ENCODE measurements around the gene ADGRG4. TPM values are rescaled to one million over a fixed set of nuclear protein-coding genes. Genes with fewer than 3 reads are reported as not detected.

ADGRG4 gene
- total RNA-seq, 1 experiment from 2014 or later = not detected

DNA sequence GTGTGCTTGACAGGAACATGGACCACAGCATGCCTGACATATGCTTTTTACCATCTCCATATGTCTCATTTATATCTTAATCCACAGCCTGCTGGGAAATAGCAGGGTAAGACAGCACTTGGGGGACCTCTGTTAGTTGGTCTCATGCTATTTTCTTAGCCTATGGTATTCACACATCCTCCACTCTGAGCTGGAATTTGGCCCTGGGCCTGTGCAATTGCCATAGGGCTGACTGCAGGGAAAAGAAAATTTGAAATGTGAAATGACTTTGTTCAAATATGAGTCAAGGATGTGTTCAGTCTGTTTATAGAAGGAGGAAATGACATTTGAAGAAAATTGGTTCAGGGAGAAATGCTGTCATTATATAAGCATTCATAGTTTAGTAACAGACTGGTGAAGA lies 40.0 kb upstream of the ADGRG4 start:
- no peaks in the 10 kb centered on the region for H3K27me3 ChIP-seq (replicated peaks; ENCODE audit: insufficient read depth, low read depth, low read length, poor library complexity)
- H3K9me3 ChIP-seq (ENCODE audit: low read depth, low read length, poor library complexity, severe bottlenecking) = no peaks in the 10 kb centered on the region
- H3K27ac ChIP-seq (ENCODE audit: low read depth, low read length, poor library complexity, severe bottlenecking) = no peak overlapping the region
- H3K4me3 ChIP-seq (ENCODE audit: low read depth, low read length, poor library complexity, severe bottlenecking) = no peak overlapping the region
- H3K36me3 ChIP-seq (ENCODE audit: insufficient read depth, low read length, poor library complexity, severe bottlenecking) = no peaks in the 10 kb centered on the region
- intact Hi-C loops (cut with micrococcal nuclease; ENCODE audit: unreplicated experiment) = no loop called here
- DNase-seq (ENCODE audit: low spot score) = no peak
- CTCF ChIA-PET = no interaction called here
- POLR2A ChIA-PET (ENCODE audit: low non-redundant PET) = no interaction called here
- no TSS peak for BruUV-seq (replicated peaks)
- TF ChIP-seq, protein P1, sequence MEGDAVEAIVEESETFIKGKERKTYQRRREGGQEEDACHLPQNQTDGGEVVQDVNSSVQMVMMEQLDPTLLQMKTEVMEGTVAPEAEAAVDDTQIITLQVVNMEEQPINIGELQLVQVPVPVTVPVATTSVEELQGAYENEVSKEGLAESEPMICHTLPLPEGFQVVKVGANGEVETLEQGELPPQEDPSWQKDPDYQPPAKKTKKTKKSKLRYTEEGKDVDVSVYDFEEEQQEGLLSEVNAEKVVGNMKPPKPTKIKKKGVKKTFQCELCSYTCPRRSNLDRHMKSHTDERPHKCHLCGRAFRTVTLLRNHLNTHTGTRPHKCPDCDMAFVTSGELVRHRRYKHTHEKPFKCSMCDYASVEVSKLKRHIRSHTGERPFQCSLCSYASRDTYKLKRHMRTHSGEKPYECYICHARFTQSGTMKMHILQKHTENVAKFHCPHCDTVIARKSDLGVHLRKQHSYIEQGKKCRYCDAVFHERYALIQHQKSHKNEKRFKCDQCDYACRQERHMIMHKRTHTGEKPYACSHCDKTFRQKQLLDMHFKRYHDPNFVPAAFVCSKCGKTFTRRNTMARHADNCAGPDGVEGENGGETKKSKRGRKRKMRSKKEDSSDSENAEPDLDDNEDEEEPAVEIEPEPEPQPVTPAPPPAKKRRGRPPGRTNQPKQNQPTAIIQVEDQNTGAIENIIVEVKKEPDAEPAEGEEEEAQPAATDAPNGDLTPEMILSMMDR (conservative IDR thresholded peaks at IDR 0.05; ENCODE audit: low read depth, low read length) = no peak
- no peak for TF ChIP-seq EZH2 (IDR thresholded peaks at IDR 0.05; ENCODE audit: borderline replicate concordance, low read depth, low read length, poor library complexity, severe bottlenecking)
- no peaks in the 10 kb centered on the region for H3K4me1 ChIP-seq (ENCODE audit: insufficient read depth, low read length, poor library complexity, severe bottlenecking)

DNA sequence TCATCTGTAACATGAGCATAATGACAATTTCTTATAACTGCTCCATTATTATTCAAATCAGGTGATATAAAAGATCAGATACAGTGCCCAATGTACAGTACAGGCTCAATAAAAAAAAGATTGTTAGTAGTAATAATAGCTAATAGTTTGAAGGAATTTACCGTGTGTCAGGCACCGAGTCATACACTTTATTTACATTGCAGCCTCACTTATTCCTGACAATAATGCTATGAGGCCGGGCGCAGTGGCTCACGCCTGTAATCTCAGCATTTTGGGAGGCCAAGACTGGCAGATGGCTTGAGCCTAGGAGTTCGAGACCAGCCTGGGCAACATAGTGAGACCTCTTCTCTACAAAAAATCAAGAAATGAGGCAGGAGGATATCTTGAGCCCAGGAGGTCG lies 39.4 kb upstream of the ADGRG4 start:
- CTCF ChIA-PET = no interaction called here
- DNase-seq (ENCODE audit: low spot score) = no peak
- H3K27ac ChIP-seq (ENCODE audit: low read depth, low read length, poor library complexity, severe bottlenecking) = no peak overlapping the region

DNA sequence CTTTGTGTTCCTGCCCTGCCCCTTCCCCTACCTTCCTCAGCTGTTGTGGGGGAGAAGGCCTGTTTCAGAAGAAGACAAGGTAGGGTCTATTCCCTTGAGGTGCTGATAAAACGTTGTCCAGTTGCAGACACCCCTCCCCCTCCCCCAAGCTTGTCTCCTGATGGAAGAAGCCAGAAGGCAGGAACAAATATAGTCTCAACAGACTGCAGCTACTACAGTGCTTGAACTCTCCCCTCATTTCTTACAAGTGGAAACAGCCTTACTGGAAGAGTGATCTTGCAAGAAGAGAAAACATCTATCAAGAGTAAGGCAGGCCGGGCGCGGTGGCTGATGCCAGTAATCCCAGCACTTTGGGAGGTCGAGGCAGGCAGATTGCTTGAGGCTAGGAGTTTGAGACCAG lies 38.5 kb upstream of the ADGRG4 start:
- no peaks in the 10 kb centered on the region for H3K36me3 ChIP-seq (ENCODE audit: insufficient read depth, low read length, poor library complexity, severe bottlenecking)
- DNase-seq (ENCODE audit: low spot score) = no peak
- H3K27ac ChIP-seq (ENCODE audit: low read depth, low read length, poor library complexity, severe bottlenecking) = no peak overlapping the region
- H3K9me3 ChIP-seq (ENCODE audit: low read depth, low read length, poor library complexity, severe bottlenecking) = no peaks in the 10 kb centered on the region
- POLR2A ChIA-PET (ENCODE audit: low non-redundant PET) = no interaction called here
- CTCF ChIA-PET = no interaction called here
- no peaks in the 10 kb centered on the region for H3K27me3 ChIP-seq (replicated peaks; ENCODE audit: insufficient read depth, low read depth, low read length, poor library complexity)
- BruUV-seq (replicated peaks) = no TSS peak
- H3K4me1 ChIP-seq (ENCODE audit: insufficient read depth, low read length, poor library complexity, severe bottlenecking) = no peaks in the 10 kb centered on the region
- H3K4me3 ChIP-seq (ENCODE audit: low read depth, low read length, poor library complexity, severe bottlenecking) = no peak overlapping the region
- intact Hi-C loops (cut with micrococcal nuclease; ENCODE audit: unreplicated experiment) = no loop called here
- TF ChIP-seq, protein P1 (conservative IDR thresholded peaks at IDR 0.05; ENCODE audit: low read depth, low read length) = no peak
- no peak for TF ChIP-seq EZH2 (IDR thresholded peaks at IDR 0.05; ENCODE audit: borderline replicate concordance, low read depth, low read length, poor library complexity, severe bottlenecking)

More for the DNA sequence above, 39.4 kb upstream of the ADGRG4 start:
- TF ChIP-seq, protein P1 (conservative IDR thresholded peaks at IDR 0.05; ENCODE audit: low read depth, low read length) = no peak
- TF ChIP-seq EZH2 (IDR thresholded peaks at IDR 0.05; ENCODE audit: borderline replicate concordance, low read depth, low read length, poor library complexity, severe bottlenecking) = no peak
- Histone ChIP-seq H3K27me3 (replicated peaks; ENCODE audit: insufficient read depth, low read depth, low read length, poor library complexity) (no peaks in the 10 kb centered on the region), H3K4me3 (ENCODE audit: low read depth, low read length, poor library complexity, severe bottlenecking) (no peak overlapping the region), H3K36me3 (ENCODE audit: insufficient read depth, low read length, poor library complexity, severe bottlenecking) (no peaks in the 10 kb centered on the region), H3K4me1 (ENCODE audit: insufficient read depth, low read length, poor library complexity, severe bottlenecking) (no peaks in the 10 kb centered on the region), H3K9me3 (ENCODE audit: low read depth, low read length, poor library complexity, severe bottlenecking) (no peaks in the 10 kb centered on the region)
- intact Hi-C loops (cut with micrococcal nuclease; ENCODE audit: unreplicated experiment) = no loop called here
- BruUV-seq (replicated peaks) = no TSS peak
- POLR2A ChIA-PET (ENCODE audit: low non-redundant PET) = no interaction called here
